HG03139 (cell line): ENCODE results near the gene NDUFS6.

Experiments used
- ATAC-seq: cut with Tn5 transposase; IDR thresholded peaks from one replicate; pipeline ENCODE4 v1.9.1; 2021; ENCODE audit not compliant: unreplicated experiment

The NDUFS6 gene

GRCh38 chr5:1801222-1801966 lies at the start of gene NDUFS6:
Gene NDUFS6 (plus strand): TSS chr5:1801407. CDS start chr5:1801418, 11 bp downstream.
- ATAC-seq: peak; percentile 49

- no peak for ATAC-seq
Measured at GRCh38 chr5:1751864-1752822, 49.1 kb upstream of the NDUFS6 start.

DNA sequence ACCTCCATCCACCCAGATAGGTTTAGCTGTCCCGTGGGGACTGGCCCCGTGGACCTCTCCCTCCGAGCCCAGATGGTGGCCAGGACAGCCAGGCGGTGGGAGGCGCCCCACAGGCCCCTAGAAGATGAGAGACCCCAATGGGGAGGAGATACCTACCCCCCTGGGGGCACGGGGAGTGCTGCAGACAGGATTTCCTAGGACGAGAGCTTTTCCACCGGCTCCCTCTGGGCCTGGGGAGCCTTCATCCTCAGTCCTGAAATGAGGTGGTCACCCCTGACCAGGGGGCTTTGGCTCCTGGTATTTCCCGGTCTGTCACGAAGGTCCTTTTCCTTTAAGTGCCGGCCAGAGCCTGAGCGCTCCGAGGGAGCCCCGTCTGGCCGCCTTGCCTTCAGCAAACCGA lies 48.3 kb upstream of the NDUFS6 start:
- no peak for ATAC-seq

- no peak for ATAC-seq
Measured at GRCh38 chr5:1753490-1753889, 47.7 kb upstream of the NDUFS6 start.

GRCh38 chr5:1754531-1755220 lies 46.5 kb upstream of the NDUFS6 start:
- ATAC-seq: no peak

- no peak for ATAC-seq
Measured at GRCh38 chr5:1755321-1755949, 45.8 kb upstream of the NDUFS6 start.

DNA sequence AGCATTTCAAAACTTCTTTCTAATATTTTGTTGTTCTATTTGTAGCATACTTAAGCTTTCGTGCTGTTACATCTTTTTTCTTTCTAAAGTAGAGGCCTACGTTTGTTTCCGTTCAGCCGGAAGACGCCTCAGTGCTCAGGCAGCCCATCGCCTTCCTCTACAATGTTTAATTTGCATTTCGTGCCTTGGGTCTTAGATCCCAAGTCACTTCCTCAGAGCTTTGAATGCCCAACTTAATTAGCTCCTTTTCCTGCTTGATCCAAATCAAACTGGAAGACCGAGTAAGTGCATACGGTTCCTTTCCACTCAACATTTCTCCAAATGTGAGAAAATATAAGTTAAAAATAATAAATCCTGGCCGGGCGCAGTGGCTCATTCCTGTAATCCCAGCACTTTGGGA lies 44.7 kb upstream of the NDUFS6 start:
- no peak for ATAC-seq

DNA sequence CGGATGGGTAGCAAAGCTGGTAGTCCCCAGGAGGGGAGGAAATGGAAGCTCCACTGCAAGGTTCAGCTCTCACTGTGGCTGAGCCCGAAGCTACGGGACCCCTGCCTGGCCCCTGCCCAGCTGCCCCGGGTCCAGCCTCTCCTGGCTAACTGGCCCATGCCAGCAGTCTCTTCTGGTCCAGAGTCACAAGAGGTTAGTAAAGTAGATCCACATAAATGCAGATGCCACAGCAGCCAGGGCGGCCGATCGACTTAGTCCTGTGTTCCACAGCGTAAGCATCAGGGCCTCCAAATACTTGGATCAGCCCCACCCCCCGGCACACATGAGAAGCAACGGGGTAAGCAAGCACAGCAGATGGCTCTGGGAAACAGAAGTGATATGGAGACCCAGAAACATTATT lies 43.7 kb upstream of the NDUFS6 start:
- ATAC-seq: no peak

GRCh38 chr5:1758574-1758973 lies 42.6 kb upstream of the NDUFS6 start:
- no peak for ATAC-seq

GRCh38 chr5:1759378-1759970 lies 41.7 kb upstream of the NDUFS6 start:
- ATAC-seq: no peak

GRCh38 chr5:1760231-1760630 lies 41.0 kb upstream of the NDUFS6 start:
- ATAC-seq: no peak

- no peak for ATAC-seq
Measured at GRCh38 chr5:1760656-1761452, 40.4 kb upstream of the NDUFS6 start.

GRCh38 chr5:1761453-1761755 lies 39.8 kb upstream of the NDUFS6 start:
- ATAC-seq: no peak

GRCh38 chr5:1762121-1762882 lies 38.9 kb upstream of the NDUFS6 start:
- no peak for ATAC-seq

GRCh38 chr5:1762883-1763547 lies 38.2 kb upstream of the NDUFS6 start:
- ATAC-seq: no peak

DNA sequence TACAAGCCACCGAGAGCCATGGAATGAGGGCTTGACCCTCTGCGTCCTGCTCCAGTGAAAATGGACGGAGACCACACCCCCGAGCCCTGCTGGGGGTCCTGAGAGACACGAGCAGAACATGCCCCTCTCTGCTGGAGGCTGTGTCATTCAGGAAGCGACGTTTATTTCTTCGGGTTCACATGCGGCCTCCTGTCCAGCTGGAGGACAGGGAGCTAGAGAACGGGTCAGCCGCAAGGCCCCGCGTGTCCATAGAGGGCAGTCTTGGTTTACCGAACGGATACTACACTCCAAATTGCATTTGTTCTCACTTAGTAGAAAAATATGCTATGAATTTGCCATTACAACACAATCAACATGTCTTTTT lies 37.7 kb upstream of the NDUFS6 start:
- no peak for ATAC-seq

DNA sequence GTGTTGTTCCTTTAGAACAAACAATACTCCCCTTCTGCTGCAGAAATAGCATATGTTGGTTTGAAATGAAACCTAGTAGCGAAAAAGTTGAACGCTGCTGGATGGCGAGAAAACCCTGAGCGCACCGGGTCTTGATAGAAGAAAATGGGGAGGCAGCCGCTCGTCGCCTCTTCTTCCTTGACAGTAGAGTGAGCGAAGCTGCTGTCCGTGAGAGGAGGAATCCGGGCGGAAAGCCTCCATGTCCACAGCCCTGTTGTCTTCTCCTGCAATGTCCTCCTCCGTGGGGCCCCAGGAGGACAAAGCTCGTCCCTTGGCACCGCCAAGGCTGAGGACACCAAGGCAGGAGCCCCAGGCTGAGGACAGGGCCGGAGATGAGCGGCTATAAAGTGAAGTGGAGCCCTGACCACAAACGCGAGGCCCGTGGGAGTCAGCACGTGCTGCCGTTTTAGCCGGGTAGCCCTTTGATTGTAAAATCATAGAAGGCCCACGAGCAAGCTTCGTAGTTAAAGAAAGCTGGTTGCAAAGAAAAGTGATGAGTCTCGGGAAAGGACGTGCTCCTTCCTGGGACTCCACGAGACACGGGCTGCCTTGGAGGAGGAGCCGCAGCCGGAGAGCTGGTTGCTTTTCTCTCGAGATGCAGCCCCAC lies 37.1 kb upstream of the NDUFS6 start:
- no peak for ATAC-seq

DNA sequence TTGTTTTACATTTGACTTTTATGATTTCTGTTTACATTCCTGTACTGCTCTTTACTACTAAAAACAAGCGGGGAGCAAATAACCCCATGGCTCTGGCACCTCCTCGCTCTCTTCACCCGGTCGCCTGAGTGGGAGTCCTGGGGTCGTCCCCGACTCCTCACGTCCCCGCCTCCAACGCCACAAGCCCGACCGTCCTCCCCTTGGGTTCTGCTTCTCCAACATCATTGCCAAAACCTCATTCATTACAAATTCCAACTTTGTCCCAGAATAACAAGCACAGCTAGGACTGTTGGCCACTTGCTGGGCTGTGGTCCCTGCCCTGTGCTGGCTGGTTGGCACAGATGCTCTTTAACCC lies 36.6 kb upstream of the NDUFS6 start:
- no peak for ATAC-seq
